ENCODE data around the gene RUBCN.
A peak's percentile ranks its signal among the peaks of the same experiment; 100 is the strongest.
"Not testable (repeated sequence)": the region's sequence is repeated elsewhere in the genome, so short reads cannot be mapped to it uniquely, and the experiment has no call there.

The RUBCN gene

DNA sequence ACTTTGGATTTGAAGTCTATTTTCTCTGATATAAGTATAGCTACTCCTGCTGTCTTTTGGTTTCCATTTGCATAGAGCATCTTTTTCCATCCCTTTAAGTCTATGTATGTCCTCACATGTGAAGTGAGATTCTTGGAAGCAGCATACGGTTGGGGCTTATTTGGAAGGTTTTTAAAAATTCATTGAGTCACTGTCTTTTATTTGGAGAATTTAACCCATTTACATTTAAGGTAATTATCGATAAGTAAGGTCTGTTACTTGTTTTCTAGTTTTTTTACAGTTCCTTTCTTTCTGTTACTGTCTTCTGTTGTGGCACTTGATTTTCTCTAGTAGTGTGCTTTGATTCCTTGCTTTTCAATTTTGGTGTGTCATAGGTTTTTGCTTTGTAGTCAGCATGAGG is 14.0 kb downstream of the RUBCN start:
- H3K4me3 ChIP-seq (ENCODE audit: low read depth, low read length) = no peak overlapping the region
- H3K27ac ChIP-seq = no peak overlapping the region
- in situ Hi-C loops (cut with HindIII; ENCODE audit: low pct_ligation_motif_present, low sequenced_read_pairs) = no loop called here
- no peaks in the 10 kb centered on the region for H3K27me3 ChIP-seq (replicated peaks)
- TF ChIP-seq, protein P1, sequence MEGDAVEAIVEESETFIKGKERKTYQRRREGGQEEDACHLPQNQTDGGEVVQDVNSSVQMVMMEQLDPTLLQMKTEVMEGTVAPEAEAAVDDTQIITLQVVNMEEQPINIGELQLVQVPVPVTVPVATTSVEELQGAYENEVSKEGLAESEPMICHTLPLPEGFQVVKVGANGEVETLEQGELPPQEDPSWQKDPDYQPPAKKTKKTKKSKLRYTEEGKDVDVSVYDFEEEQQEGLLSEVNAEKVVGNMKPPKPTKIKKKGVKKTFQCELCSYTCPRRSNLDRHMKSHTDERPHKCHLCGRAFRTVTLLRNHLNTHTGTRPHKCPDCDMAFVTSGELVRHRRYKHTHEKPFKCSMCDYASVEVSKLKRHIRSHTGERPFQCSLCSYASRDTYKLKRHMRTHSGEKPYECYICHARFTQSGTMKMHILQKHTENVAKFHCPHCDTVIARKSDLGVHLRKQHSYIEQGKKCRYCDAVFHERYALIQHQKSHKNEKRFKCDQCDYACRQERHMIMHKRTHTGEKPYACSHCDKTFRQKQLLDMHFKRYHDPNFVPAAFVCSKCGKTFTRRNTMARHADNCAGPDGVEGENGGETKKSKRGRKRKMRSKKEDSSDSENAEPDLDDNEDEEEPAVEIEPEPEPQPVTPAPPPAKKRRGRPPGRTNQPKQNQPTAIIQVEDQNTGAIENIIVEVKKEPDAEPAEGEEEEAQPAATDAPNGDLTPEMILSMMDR (IDR thresholded peaks at IDR 0.05; ENCODE audit: low read depth, low read length, missing control alignments) = no peak
- H3K36me3 ChIP-seq (replicated peaks) = no peaks in the 10 kb centered on the region
- no peak for DNase-seq

DNA sequence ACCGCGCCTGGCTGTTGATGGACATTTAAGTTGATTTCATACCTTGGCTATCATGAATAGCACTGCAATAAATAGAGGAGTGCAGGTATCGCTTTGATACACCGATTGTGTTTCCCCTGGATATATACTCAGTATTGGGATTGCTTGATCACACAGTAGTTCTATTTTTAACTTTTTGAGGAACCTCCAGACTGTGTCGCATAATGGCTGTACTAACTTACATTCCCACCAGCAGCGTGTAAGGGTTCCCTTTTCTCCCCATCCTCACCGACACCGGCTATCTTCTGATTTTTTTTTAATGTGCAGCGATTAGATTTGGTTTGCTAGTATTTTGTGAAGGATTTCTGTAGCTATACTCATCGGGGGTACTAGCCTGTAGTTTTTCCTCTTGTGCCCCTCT is 16.0 kb downstream of the RUBCN start:
- H3K4me3 ChIP-seq (ENCODE audit: low read depth, low read length) = no peak overlapping the region
- no peaks in the 10 kb centered on the region for H3K36me3 ChIP-seq (replicated peaks)
- H3K27ac ChIP-seq = no peak overlapping the region
- in situ Hi-C loops (cut with HindIII; ENCODE audit: low pct_ligation_motif_present, low sequenced_read_pairs) = no loop called here
- TF ChIP-seq, protein P1 (IDR thresholded peaks at IDR 0.05; ENCODE audit: low read depth, low read length, missing control alignments) = no peak
- no peak for DNase-seq
- no peaks in the 10 kb centered on the region for H3K27me3 ChIP-seq (replicated peaks)

DNA sequence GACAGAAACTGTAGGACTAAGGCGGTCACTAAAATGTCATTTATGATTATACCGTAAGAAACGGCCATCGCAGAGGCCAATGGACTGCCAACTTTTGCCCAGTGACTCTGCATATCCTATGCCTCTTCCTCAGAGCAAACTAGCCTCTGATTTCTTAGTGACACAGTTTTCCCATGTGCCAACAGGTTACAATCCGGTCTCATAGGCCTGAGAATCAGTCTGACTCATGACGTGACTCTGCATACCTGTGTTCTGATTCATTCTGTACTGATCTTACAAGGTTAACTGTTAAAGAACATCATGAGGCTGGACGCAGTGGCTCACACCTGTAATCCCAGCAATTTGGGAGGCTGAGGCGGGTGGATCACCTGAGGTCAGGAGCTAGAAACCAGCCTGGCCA is 17.8 kb downstream of the RUBCN start:
- Histone ChIP-seq H3K27me3 (replicated peaks) (no peaks in the 10 kb centered on the region), H3K27ac (peak overlapping the region; percentile 78), H3K4me3 (ENCODE audit: low read depth, low read length) (no peak overlapping the region), H3K36me3 (replicated peaks) (no peaks in the 10 kb centered on the region)
- TF ChIP-seq, protein P1 (IDR thresholded peaks at IDR 0.05; ENCODE audit: low read depth, low read length, missing control alignments) = no peak
- in situ Hi-C loops (cut with HindIII; ENCODE audit: low pct_ligation_motif_present, low sequenced_read_pairs) = no loop called here
- peak; percentile 94 for DNase-seq

DNA sequence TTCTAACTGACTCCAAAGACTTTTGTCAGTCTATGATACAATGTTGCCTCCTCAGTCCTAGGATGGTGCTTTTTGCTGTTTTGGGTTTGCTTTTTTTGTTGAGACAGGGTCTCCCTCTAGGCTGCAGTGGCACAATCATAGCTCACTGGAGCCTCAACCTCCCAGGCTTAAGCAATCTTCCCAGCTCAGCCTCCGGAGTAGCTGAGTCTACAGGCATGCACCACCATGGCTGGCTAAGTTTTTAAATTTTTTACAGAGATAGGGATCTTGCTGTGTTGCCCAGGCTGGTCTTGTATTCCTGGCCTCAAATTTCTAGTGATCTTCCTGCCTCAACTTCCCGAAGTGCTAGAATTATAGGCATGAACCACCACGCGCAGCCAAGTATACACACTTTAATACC is 22.5 kb downstream of the RUBCN start:
- Histone ChIP-seq H3K36me3 (replicated peaks) (no peaks in the 10 kb centered on the region), H3K4me3 (ENCODE audit: low read depth, low read length) (no peak overlapping the region), H3K27ac (no peak overlapping the region), H3K27me3 (replicated peaks) (no peaks in the 10 kb centered on the region)
- TF ChIP-seq, protein P1 (IDR thresholded peaks at IDR 0.05; ENCODE audit: low read depth, low read length, missing control alignments) = no peak
- in situ Hi-C loops (cut with HindIII; ENCODE audit: low pct_ligation_motif_present, low sequenced_read_pairs) = no loop called here
- no peak for DNase-seq

DNA sequence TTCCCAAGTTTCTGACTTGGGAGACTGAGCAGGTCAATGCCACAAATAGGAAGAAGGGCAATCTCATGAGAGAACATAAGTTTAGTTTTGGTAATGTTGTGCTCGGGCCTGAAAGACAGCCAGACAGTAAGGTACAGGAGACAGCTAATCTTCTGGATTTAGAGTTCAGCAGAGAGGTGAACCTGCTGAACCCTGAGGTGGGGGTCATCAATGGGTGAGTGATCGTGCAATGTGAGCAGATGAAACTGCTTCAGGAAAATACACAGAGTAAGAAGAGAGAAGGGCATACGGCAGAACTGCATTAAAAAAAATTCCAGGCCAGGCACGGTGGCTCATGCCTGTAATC is 23.3 kb downstream of the RUBCN start:
- TF ChIP-seq, protein P1 (IDR thresholded peaks at IDR 0.05; ENCODE audit: low read depth, low read length, missing control alignments) = no peak
- no peak for DNase-seq
- in situ Hi-C loops (cut with HindIII; ENCODE audit: low pct_ligation_motif_present, low sequenced_read_pairs) = no loop called here

DNA sequence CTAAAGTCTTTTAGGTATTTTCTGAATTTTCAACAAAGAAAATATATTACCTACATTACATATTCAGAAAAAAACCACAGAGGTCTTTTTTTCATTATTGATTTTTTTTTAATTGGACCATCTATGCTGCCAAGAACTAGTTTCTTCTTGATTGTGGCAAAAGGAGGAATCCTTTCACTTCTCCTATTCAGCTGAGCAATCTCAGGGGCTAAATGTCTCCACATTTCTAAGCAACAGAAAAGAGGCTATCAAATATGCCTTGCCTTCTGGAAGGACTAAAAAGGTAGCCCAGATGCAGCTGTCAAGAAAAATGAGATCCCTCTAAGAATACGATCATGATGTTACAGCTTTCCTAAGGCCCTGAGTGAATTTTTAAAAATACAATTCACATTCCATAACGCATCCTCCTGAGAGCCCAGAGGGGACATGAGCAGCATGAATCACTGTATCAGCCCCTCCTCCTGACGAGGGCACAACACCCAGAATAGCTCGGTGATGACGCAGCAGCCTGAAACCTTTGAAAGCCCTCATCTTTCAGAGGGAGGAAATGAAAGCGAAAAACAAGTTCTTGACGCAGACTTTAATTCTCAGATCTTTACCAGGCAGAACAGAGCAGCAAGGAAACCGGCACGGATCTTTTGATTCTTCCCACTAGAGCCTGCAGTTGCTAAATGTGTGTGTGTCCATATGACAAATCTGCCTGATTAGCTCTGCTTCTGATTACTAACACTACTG is 24.6 kb downstream of the RUBCN start:
- DNase-seq = peak; percentile 98
- Histone ChIP-seq H3K27me3 (replicated peaks) (no peaks in the 10 kb centered on the region), H3K36me3 (replicated peaks) (no peaks in the 10 kb centered on the region), H3K27ac (peak overlapping the region; percentile 96), H3K4me3 (ENCODE audit: low read depth, low read length) (peak overlapping the region; percentile 39)
- in situ Hi-C loops (cut with HindIII; ENCODE audit: low pct_ligation_motif_present, low sequenced_read_pairs) = no loop called here
- TF ChIP-seq, protein P1 (IDR thresholded peaks at IDR 0.05; ENCODE audit: low read depth, low read length, missing control alignments) = no peak

More for the DNA sequence above, 23.3 kb downstream of the RUBCN start:
- H3K27me3 ChIP-seq (replicated peaks) = no peaks in the 10 kb centered on the region
- H3K36me3 ChIP-seq (replicated peaks) = no peaks in the 10 kb centered on the region
- peak overlapping the region; percentile 96 for H3K27ac ChIP-seq
- no peak overlapping the region for H3K4me3 ChIP-seq (ENCODE audit: low read depth, low read length)

DNA sequence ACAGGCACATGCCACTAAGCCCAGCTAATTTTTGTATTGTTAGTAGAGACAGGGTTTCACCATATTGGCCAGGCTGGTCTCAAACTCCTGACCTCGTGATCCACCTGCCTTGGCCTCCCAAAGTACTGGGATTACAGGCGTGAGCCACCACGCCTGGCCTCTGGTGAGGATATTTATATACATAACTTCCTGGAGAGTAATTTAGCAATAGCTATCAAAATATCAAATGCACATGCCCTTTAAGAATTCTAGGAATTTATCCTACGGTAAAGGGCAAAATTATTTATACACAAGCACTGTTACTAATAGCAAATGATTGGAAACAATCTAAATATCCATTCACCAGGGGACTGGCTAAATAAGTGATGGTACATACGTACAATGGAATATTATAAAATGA is 25.7 kb downstream of the RUBCN start:
- H3K4me3 ChIP-seq (ENCODE audit: low read depth, low read length); H3K36me3 ChIP-seq (replicated peaks); in situ Hi-C loops (cut with HindIII; ENCODE audit: low pct_ligation_motif_present, low sequenced_read_pairs); H3K27me3 ChIP-seq (replicated peaks): not testable (repeated sequence)
- peak; percentile 7 for DNase-seq
- H3K27ac ChIP-seq = peak overlapping the region; percentile 96

Measured in brain microvascular endothelial cell (primary cell).